Measurements from ENCODE around the gene TNFRSF8.

Gene TNFRSF8

GRCh38 chr1:12080156-12080555, 17.1 kb downstream of the TNFRSF8 start:
- no peak overlapping the region for H3K4me3 ChIP-seq (ENCODE audit: low read length)
- TF ChIP-seq ZNF274 (IDR thresholded peaks at IDR 0.05; ENCODE audit: low read depth, low read length), result no peak

GRCh38 chr1:12080773-12081556, 17.9 kb downstream of the TNFRSF8 start:
- H3K4me3 ChIP-seq (ENCODE audit: low read length), result no peak overlapping the region; the same call in 1 of the 2 replicates
- TF ChIP-seq ZNF274 (IDR thresholded peaks at IDR 0.05; ENCODE audit: low read depth, low read length), result no peak

GRCh38 chr1:12081648-12082396, 18.7 kb downstream of the TNFRSF8 start:
- no peak for TF ChIP-seq ZNF274 (IDR thresholded peaks at IDR 0.05; ENCODE audit: low read depth, low read length)
- H3K4me3 ChIP-seq (ENCODE audit: low read length), result no peak overlapping the region; the same call in 1 of the 2 replicates

- H3K4me3 ChIP-seq (ENCODE audit: low read length), result no peak overlapping the region
- no peak for TF ChIP-seq ZNF274 (IDR thresholded peaks at IDR 0.05; ENCODE audit: low read depth, low read length)
Observed at GRCh38 chr1:12082988-12083387, 19.9 kb downstream of the TNFRSF8 start.

- no peak overlapping the region for H3K4me3 ChIP-seq (ENCODE audit: low read length)
Observed at GRCh38 chr1:12083766-12084165, 20.7 kb downstream of the TNFRSF8 start.

GRCh38 chr1:12085643-12086260, 22.6 kb downstream of the TNFRSF8 start:
- no peak for TF ChIP-seq ZNF274 (IDR thresholded peaks at IDR 0.05; ENCODE audit: low read depth, low read length)
- no peak overlapping the region for H3K4me3 ChIP-seq (ENCODE audit: low read length)

More at GRCh38 chr1:12083766-12084165, 20.7 kb downstream of the TNFRSF8 start:
- no peak for TF ChIP-seq ZNF274 (IDR thresholded peaks at IDR 0.05; ENCODE audit: low read depth, low read length)

GRCh38 chr1:12087797-12088314, 24.8 kb downstream of the TNFRSF8 start:
- no peak for TF ChIP-seq ZNF274 (IDR thresholded peaks at IDR 0.05; ENCODE audit: low read depth, low read length)

GRCh38 chr1:12088607-12089006, 25.5 kb downstream of the TNFRSF8 start:
- TF ChIP-seq ZNF274 (IDR thresholded peaks at IDR 0.05; ENCODE audit: low read depth, low read length), result no peak
- no peak overlapping the region; the same call in 1 of the 2 replicates for H3K4me3 ChIP-seq (ENCODE audit: low read length)

More at GRCh38 chr1:12087797-12088314, 24.8 kb downstream of the TNFRSF8 start:
- no peak overlapping the region; the same call in 1 of the 2 replicates for H3K4me3 ChIP-seq (ENCODE audit: low read length)

- no peak overlapping the region for H3K4me3 ChIP-seq (ENCODE audit: low read length)
- TF ChIP-seq ZNF274 (IDR thresholded peaks at IDR 0.05; ENCODE audit: low read depth, low read length), result no peak
Observed at GRCh38 chr1:12090326-12090725, 27.2 kb downstream of the TNFRSF8 start.

GRCh38 chr1:12091191-12091590, 28.1 kb downstream of the TNFRSF8 start:
- H3K4me3 ChIP-seq (ENCODE audit: low read length), result no peak overlapping the region
- no peak for TF ChIP-seq ZNF274 (IDR thresholded peaks at IDR 0.05; ENCODE audit: low read depth, low read length)

- H3K4me3 ChIP-seq (ENCODE audit: low read length), result no peak overlapping the region
- no peak for TF ChIP-seq ZNF274 (IDR thresholded peaks at IDR 0.05; ENCODE audit: low read depth, low read length)
Observed at GRCh38 chr1:12094180-12094579, 31.1 kb downstream of the TNFRSF8 start.

GRCh38 chr1:12095452-12096263, 32.6 kb downstream of the TNFRSF8 start:
- no peak for TF ChIP-seq ZNF274 (IDR thresholded peaks at IDR 0.05; ENCODE audit: low read depth, low read length)
- no peak overlapping the region for H3K4me3 ChIP-seq (ENCODE audit: low read length)

- no peak for TF ChIP-seq ZNF274 (IDR thresholded peaks at IDR 0.05; ENCODE audit: low read depth, low read length)
- no peak overlapping the region for H3K4me3 ChIP-seq (ENCODE audit: low read length)
Observed at GRCh38 chr1:12096615-12097014, 33.5 kb downstream of the TNFRSF8 start.
